ENCODE measurements around the gene AKAP8.

DNA sequence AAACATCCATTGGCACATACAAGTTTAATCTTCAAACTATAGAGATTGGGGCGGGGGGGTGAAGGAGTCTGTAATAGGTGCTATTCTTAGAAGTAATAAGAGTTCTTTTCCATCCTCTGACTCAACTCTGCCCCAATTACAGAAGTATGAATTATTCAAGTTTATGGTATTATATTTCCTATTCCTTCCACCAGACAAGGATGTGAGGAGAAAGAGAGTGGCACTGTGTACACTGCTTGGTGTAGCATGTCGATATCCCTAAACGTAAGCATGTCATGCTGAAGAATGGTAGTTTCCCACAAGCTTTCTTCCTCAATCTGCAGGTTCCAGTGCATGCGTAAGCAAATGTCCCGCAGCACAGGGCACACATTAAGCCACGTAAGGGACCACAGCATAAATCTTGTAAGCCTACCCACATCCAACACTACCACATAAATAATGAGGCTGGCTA, 61.3 kb downstream of the AKAP8 start:
- TF ChIP-seq, protein P1, sequence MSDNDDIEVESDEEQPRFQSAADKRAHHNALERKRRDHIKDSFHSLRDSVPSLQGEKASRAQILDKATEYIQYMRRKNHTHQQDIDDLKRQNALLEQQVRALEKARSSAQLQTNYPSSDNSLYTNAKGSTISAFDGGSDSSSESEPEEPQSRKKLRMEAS (IDR thresholded peaks at IDR 0.05): no peak
- TF ChIP-seq, protein P2, sequence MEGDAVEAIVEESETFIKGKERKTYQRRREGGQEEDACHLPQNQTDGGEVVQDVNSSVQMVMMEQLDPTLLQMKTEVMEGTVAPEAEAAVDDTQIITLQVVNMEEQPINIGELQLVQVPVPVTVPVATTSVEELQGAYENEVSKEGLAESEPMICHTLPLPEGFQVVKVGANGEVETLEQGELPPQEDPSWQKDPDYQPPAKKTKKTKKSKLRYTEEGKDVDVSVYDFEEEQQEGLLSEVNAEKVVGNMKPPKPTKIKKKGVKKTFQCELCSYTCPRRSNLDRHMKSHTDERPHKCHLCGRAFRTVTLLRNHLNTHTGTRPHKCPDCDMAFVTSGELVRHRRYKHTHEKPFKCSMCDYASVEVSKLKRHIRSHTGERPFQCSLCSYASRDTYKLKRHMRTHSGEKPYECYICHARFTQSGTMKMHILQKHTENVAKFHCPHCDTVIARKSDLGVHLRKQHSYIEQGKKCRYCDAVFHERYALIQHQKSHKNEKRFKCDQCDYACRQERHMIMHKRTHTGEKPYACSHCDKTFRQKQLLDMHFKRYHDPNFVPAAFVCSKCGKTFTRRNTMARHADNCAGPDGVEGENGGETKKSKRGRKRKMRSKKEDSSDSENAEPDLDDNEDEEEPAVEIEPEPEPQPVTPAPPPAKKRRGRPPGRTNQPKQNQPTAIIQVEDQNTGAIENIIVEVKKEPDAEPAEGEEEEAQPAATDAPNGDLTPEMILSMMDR (IDR thresholded peaks at IDR 0.05; ENCODE audit: low read depth, low read length, missing input control): no peak
- TF ChIP-seq GABPA (IDR thresholded peaks at IDR 0.05 in 1 of 2, conservative IDR thresholded peaks at IDR 0.05 in 1 of 2) (no peak), YY1 (IDR thresholded peaks at IDR 0.05) (no peak), RXRA (IDR thresholded peaks at IDR 0.05) (no peak), EGR1 (IDR thresholded peaks at IDR 0.05; ENCODE audit: low read depth in 2 of 2) (no peak), SP1 (IDR thresholded peaks at IDR 0.05) (no peak), RAD21 (IDR thresholded peaks at IDR 0.05) (no peak)

Data from liver (tissue), 3 donors.